ENCODE measurements around the gene SLC1A1.

Gene SLC1A1

DNA sequence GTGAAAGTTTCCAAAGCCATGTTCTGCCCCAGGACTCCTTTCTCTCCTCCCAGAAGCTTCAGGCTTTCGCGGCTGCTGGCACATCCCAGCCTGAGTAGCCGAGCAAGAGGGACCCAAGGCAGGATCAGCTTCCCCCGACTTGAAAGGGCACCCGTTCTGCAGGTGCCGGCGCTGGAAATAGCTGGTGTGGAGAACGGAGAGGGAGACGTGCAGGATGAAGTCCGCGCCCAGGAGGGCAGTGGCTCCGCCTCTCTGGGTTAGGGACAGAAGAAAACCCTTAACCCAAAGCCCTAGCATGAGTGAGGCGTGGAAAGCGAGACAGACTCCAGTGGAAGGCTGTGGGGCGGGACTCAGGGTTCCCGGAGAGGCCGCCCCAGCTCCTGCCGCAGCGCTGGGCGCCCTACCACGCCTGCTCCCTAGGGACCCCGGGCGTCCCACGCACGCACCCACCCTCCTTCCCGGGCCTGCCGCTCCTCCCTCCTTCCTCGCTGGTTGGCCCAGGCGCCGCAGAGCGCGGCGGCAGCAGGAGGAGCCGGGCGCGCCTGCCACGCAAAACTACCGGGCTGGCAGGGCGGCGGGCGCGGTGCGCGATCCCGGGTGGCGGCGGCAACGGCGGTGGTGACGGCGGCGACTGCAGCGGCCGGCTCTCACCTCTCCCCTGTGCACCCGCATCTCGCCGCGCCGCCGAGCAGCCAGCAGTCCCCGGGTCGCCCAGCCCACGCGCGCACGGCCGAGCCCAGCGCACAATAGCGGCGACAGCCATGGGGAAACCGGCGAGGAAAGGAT is at the start of gene SLC1A1:
Gene SLC1A1, plus strand, starts transcription at position 550 of the 786 bp plus-strand sequence. Its CDS starts 212 bp downstream, at position 762.
- Histone ChIP-seq H3K9ac (ENCODE audit: low read length) (peak within 1 kb of the TSS; percentile 8), H3K27ac (ENCODE audit: low read length) (no peak within 1 kb of the TSS), H3K9me3 (ENCODE audit: control insufficient read depth, low read depth, low read length) (no peaks in the 10 kb centered on the region), H3K4me1 (ENCODE audit: control insufficient read depth, low read depth, low read length) (peaks cover 19% of the 10 kb centered on the region), H3K36me3 (ENCODE audit: control insufficient read depth, low read depth, low read length) (no peaks in the 10 kb centered on the region), H3K27me3 (ENCODE audit: control insufficient read depth, insufficient read depth, low read length) (peaks cover 28% of the 10 kb centered on the region), H3K4me3 (ENCODE audit: low read length) (peak within 1 kb of the TSS; percentile 85)

DNA sequence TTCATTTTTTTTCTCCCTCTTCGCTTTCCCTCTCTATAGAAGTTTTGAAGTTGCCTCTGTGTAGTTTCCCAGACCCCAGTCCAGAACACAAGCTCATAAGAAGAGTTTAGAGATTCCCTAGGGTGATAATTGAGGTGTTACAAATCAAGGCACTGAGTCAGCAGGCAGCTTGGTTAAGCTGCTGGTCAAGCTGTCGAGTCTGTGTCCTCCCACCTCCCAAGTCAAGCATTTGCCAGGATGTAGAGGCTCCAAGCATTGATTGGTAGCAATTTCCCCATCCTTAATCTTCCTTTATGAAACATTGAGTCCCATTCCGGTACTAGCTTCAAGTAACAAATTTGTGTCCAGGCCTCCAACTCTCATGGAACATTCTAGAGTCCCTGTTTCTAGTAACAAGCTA is 47.5 kb upstream of the SLC1A1 start:
- Histone ChIP-seq H3K9me3 (ENCODE audit: control insufficient read depth, low read depth, low read length) (no peaks in the 10 kb centered on the region), H3K9ac (ENCODE audit: low read length) (no peak overlapping the region), H3K4me1 (ENCODE audit: control insufficient read depth, low read depth, low read length) (no peaks in the 10 kb centered on the region), H3K27ac (ENCODE audit: low read length) (no peak overlapping the region), H3K36me3 (ENCODE audit: control insufficient read depth, low read depth, low read length) (no peaks in the 10 kb centered on the region), H3K4me3 (ENCODE audit: low read length) (no peak overlapping the region), H3K27me3 (ENCODE audit: control insufficient read depth, insufficient read depth, low read length) (no peaks in the 10 kb centered on the region)

DNA sequence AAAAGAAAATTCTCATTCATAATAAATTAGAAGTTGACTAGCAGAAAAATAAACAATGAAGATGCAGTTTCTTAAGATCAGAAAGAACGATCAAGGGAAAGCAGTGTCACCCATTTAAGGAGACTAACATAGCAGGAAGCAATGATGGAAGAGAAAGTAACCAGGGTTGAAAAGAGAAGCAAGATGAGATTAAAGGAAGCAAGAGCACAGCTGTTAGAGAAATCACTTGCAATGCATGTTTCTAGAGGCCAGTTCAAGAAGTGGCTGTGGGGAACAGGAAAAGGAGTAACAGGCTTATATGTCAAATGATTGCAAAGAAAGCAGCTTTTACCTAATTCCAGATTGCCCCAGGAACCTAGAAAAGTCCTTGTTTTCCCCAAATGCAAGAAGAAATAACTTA is 46.8 kb upstream of the SLC1A1 start:
- H3K9me3 ChIP-seq (ENCODE audit: control insufficient read depth, low read depth, low read length) = peaks cover 2% of the 10 kb centered on the region
- H3K27ac ChIP-seq (ENCODE audit: low read length) = no peak overlapping the region
- H3K27me3 ChIP-seq (ENCODE audit: control insufficient read depth, insufficient read depth, low read length) = no peaks in the 10 kb centered on the region
- no peak overlapping the region for H3K4me3 ChIP-seq (ENCODE audit: low read length)
- H3K36me3 ChIP-seq (ENCODE audit: control insufficient read depth, low read depth, low read length) = no peaks in the 10 kb centered on the region
- H3K4me1 ChIP-seq (ENCODE audit: control insufficient read depth, low read depth, low read length) = no peaks in the 10 kb centered on the region
- no peak overlapping the region for H3K9ac ChIP-seq (ENCODE audit: low read length)

DNA sequence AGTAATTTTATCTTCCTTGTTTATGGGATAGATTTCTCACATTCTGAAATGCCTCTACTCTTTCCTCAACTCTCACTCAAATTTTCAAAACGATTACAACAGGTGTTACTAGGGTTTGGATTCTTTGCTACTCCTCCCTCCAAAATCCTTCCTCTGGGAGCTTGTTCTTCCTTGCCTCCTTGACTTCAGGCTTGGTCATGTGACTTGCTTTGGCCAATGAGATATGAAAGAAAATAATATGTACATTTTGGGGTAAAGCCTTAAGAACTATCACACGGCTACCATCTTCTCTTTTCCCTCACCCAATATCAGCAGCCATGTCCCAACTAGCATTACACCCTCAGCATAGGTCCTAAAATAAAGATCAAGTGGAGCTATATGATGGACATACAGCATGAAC is 28.8 kb upstream of the SLC1A1 start:
- Histone ChIP-seq H3K9ac (ENCODE audit: low read length) (no peak overlapping the region), H3K27me3 (ENCODE audit: control insufficient read depth, insufficient read depth, low read length) (no peaks in the 10 kb centered on the region), H3K9me3 (ENCODE audit: control insufficient read depth, low read depth, low read length) (no peaks in the 10 kb centered on the region), H3K4me1 (ENCODE audit: control insufficient read depth, low read depth, low read length) (no peaks in the 10 kb centered on the region), H3K27ac (ENCODE audit: low read length) (no peak overlapping the region), H3K4me3 (ENCODE audit: low read length) (no peak overlapping the region), H3K36me3 (ENCODE audit: control insufficient read depth, low read depth, low read length) (no peaks in the 10 kb centered on the region)

DNA sequence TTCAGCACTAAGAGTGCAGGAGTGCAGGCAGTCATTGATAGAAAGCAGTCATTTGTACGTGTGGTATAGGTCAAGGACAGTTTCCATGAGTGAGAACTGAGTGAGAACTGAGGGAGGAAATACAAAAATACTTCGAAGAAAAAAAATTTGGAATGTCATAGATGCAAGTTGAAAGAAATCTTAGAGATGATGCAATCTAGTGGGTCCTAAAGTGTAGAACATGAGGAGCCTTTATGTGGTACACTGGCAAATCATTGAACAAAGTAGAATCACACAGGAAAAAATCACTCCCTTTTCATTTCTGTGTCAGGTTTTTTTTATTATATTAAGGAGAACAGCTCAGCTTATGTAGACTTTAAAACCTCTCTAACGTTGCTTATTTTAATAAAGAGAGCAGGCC is 26.4 kb upstream of the SLC1A1 start:
- no peaks in the 10 kb centered on the region for H3K27me3 ChIP-seq (ENCODE audit: control insufficient read depth, insufficient read depth, low read length)
- H3K4me1 ChIP-seq (ENCODE audit: control insufficient read depth, low read depth, low read length) = no peaks in the 10 kb centered on the region
- no peak overlapping the region for H3K27ac ChIP-seq (ENCODE audit: low read length)
- no peaks in the 10 kb centered on the region for H3K9me3 ChIP-seq (ENCODE audit: control insufficient read depth, low read depth, low read length)
- H3K36me3 ChIP-seq (ENCODE audit: control insufficient read depth, low read depth, low read length) = no peaks in the 10 kb centered on the region
- no peak overlapping the region for H3K9ac ChIP-seq (ENCODE audit: low read length)
- H3K4me3 ChIP-seq (ENCODE audit: low read length) = no peak overlapping the region

DNA sequence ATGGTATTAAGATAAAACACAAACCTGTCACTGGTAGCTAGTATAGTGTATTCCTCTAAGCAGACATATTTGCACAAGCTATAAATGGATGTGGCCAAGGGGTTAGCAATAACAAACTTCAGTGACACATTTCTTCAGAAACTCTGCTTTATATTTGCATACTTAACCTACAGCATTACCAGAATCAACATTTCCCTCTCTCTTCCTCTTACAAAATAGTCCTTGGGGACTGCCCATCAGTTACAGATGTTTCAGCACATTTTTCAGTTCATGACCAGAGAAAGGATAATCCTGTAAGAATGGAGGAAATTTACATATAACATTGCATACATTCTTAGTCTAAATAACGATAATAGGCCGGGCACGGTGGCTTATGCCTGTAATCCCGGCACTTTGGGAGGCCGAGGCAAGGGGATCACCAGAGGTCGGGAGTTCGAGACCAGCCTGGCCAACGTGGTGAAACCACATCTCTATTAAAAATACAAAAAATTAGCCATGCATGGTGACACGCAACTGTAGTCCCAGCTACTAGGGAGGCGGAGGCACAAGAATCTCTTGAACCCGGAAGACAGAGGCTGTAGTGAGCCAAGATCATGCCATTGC is 25.3 kb upstream of the SLC1A1 start:
- Histone ChIP-seq H3K9ac (ENCODE audit: low read length) (no peak overlapping the region), H3K27me3 (ENCODE audit: control insufficient read depth, insufficient read depth, low read length) (no peaks in the 10 kb centered on the region), H3K36me3 (ENCODE audit: control insufficient read depth, low read depth, low read length) (no peaks in the 10 kb centered on the region), H3K27ac (ENCODE audit: low read length) (no peak overlapping the region), H3K4me3 (ENCODE audit: low read length) (no peak overlapping the region), H3K4me1 (ENCODE audit: control insufficient read depth, low read depth, low read length) (no peaks in the 10 kb centered on the region), H3K9me3 (ENCODE audit: control insufficient read depth, low read depth, low read length) (no peaks in the 10 kb centered on the region)

DNA sequence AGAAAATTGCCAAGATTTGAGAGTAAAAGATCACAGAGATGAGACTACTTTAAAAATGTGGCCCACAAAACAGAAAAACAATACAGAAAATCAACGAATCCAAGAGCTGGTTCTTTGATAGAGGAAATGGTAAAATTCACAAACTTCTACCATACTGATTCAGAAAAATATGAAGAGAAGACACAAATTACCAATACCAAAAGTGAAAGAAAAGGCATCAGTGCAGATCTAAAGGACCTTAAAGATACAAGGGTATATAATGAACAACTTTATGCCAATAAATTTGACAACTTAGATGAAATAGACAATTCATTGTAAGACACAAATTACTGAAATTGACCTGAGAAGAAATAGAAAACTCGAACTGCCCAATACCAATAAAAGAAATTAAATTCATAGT is 24.4 kb upstream of the SLC1A1 start:
- H3K36me3 ChIP-seq (ENCODE audit: control insufficient read depth, low read depth, low read length) = no peaks in the 10 kb centered on the region
- no peak overlapping the region for H3K4me3 ChIP-seq (ENCODE audit: low read length)
- no peaks in the 10 kb centered on the region for H3K27me3 ChIP-seq (ENCODE audit: control insufficient read depth, insufficient read depth, low read length)
- H3K27ac ChIP-seq (ENCODE audit: low read length) = no peak overlapping the region
- no peaks in the 10 kb centered on the region for H3K9me3 ChIP-seq (ENCODE audit: control insufficient read depth, low read depth, low read length)
- H3K4me1 ChIP-seq (ENCODE audit: control insufficient read depth, low read depth, low read length) = no peaks in the 10 kb centered on the region
- H3K9ac ChIP-seq (ENCODE audit: low read length) = no peak overlapping the region

DNA sequence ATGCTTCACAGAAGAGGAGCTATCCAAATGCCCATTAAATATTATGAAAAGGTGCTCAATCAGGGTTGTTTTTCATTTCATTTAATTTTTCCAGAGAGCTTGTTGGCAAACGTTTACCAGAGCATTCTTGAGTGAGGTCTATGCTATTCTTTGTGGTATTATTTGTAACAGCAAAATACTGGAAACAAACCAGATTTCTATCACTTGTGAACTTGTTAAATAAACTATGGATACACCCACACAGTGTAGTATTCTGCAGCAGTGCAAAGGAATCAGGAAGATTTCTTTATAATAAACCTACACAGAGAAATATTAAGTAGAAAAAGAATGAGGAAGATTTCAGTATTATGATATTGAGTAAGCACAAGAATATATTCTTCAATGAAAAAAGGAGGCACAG is 15.0 kb upstream of the SLC1A1 start:
- Histone ChIP-seq H3K9ac (ENCODE audit: low read length) (no peak overlapping the region), H3K27ac (ENCODE audit: low read length) (no peak overlapping the region), H3K4me1 (ENCODE audit: control insufficient read depth, low read depth, low read length) (no peaks in the 10 kb centered on the region), H3K27me3 (ENCODE audit: control insufficient read depth, insufficient read depth, low read length) (no peaks in the 10 kb centered on the region), H3K9me3 (ENCODE audit: control insufficient read depth, low read depth, low read length) (no peaks in the 10 kb centered on the region), H3K36me3 (ENCODE audit: control insufficient read depth, low read depth, low read length) (no peaks in the 10 kb centered on the region), H3K4me3 (ENCODE audit: low read length) (no peak overlapping the region)

DNA sequence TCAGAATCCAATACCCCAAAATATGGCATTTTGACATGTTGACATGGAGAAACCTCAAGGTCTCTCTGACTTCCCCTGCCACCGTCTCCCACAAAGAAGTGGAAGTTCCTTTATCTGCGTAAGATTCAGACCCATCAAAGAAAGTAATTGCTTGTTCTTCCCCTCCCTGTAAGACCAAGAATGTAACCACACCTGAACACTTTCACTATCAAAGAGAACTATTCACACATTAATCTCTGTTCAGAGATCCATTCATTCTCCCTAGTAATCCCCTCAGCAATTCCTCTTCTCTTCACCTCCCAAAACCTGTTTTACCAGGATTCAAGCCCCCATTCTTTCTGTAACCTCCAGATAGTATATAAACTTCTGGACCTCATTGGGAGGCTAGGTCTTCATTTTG is 4.1 kb upstream of the SLC1A1 start:
- H3K9ac ChIP-seq (ENCODE audit: low read length) = no peak overlapping the region
- peaks cover 27% of the 10 kb centered on the region for H3K27me3 ChIP-seq (ENCODE audit: control insufficient read depth, insufficient read depth, low read length)
- no peaks in the 10 kb centered on the region for H3K9me3 ChIP-seq (ENCODE audit: control insufficient read depth, low read depth, low read length)
- H3K4me3 ChIP-seq (ENCODE audit: low read length) = no peak overlapping the region
- no peak overlapping the region for H3K27ac ChIP-seq (ENCODE audit: low read length)
- H3K36me3 ChIP-seq (ENCODE audit: control insufficient read depth, low read depth, low read length) = no peaks in the 10 kb centered on the region
- peaks cover 8% of the 10 kb centered on the region for H3K4me1 ChIP-seq (ENCODE audit: control insufficient read depth, low read depth, low read length)

DNA sequence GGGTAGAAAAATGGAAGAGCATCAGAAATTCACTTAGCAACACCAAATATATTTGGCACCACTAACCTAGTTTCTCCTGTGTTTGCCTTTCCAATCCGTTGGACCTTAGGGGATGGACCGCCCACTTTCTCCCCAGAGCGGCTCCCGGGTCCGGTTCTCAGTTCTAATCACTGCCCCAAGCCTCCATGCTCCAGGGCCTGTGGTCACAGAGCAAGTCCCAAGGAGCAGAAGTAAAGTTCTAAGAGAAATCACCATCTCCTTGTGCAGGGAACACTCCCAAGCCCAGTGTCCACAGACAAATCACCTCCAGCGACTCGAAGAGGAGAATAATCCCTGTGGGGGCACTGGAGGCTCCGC is 728 bp upstream of the SLC1A1 start:
- Histone ChIP-seq H3K9ac (ENCODE audit: low read length) (no peak overlapping the region), H3K27me3 (ENCODE audit: control insufficient read depth, insufficient read depth, low read length) (peaks cover 28% of the 10 kb centered on the region), H3K9me3 (ENCODE audit: control insufficient read depth, low read depth, low read length) (no peaks in the 10 kb centered on the region), H3K27ac (ENCODE audit: low read length) (no peak overlapping the region), H3K36me3 (ENCODE audit: control insufficient read depth, low read depth, low read length) (no peaks in the 10 kb centered on the region), H3K4me1 (ENCODE audit: control insufficient read depth, low read depth, low read length) (peaks cover 15% of the 10 kb centered on the region), H3K4me3 (ENCODE audit: low read length) (peak overlapping the region; percentile 85)

DNA sequence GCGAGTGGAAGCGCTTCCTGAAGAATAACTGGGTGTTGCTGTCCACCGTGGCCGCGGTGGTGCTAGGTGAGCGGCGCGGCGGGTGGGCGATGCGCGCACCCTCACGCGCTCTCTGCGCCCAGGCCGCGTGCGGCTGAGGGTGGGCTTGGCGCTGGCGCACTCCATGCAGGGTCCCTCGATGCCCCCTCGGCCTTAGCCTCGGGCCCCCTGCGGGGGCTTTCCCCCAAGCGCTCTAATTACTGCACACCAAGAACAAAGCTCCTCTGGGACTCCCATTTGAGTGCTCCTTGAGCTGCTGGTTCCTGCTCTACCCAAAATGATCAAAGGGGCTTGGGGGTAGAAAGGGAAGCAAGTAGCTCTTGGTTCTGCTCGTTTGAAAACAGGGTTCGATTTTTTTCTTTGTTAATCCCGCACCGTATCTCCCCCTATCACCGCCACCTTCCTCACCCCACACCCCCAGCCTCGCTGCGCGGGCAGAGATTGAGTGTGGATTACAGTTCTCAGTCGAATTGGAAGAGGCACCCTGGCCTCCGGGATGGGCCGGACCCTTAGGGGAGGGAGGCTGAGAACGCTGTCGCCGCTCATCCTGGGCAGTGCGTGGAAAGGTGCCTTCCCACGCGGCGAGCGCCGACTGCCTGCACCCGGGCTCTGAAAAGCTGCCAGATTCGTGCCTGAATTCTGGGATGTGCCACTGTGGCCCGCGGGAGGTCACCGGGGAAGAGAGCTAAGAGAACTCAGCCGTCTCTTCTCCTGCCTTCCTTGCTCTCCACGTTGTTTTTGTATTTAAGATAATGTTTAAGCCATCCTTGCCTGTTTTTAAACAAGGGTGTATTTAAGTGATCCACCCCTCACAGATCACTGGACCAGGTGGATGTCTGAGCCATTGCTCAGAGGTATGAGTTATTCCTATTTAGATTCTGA is 697 bp downstream of the SLC1A1 start:
- Histone ChIP-seq H3K4me1 (ENCODE audit: control insufficient read depth, low read depth, low read length) (peaks cover 19% of the 10 kb centered on the region), H3K9me3 (ENCODE audit: control insufficient read depth, low read depth, low read length) (no peaks in the 10 kb centered on the region), H3K4me3 (ENCODE audit: low read length) (peak overlapping the region; percentile 85), H3K27me3 (ENCODE audit: control insufficient read depth, insufficient read depth, low read length) (peaks cover 28% of the 10 kb centered on the region), H3K9ac (ENCODE audit: low read length) (peak overlapping the region; percentile 8), H3K27ac (ENCODE audit: low read length) (no peak overlapping the region), H3K36me3 (ENCODE audit: control insufficient read depth, low read depth, low read length) (no peaks in the 10 kb centered on the region)

Measured in iPS-18a (cell line).